GM18909 (cell line): ENCODE measurements around the gene CDKN2B-AS1.

ENCODE experiments used
- ATAC-seq: cut with Tn5 transposase; IDR thresholded peaks from one replicate; pipeline ENCODE4 v1.9.1; 2021; ENCODE audit warnings: mild to moderate bottlenecking; ENCODE audit not compliant: unreplicated experiment, poor library complexity

CDKN2B-AS1 gene

DNA sequence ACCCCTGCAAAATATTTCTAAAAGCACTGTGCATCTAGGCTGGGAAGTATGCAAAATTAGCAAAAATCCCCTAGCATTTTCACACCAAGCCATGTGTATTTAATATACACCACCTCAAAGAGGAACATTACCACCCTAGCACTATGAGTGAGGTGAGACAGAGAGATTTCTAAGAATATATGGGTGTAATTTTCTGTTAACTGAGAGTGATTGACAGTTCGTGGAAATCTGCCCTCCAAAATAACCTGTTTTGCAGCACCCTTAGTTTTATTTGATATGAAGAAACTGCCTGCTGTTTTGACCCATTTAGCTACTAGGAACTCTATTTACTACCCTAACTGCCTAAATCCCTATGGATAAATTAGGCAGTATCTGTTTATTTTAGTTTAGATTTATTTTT lies 78.8 kb downstream of the CDKN2B-AS1 start:
- no peak for ATAC-seq

GRCh38 chr9:22078081-22078480 lies 83.5 kb downstream of the CDKN2B-AS1 start:
- no peak for ATAC-seq

DNA sequence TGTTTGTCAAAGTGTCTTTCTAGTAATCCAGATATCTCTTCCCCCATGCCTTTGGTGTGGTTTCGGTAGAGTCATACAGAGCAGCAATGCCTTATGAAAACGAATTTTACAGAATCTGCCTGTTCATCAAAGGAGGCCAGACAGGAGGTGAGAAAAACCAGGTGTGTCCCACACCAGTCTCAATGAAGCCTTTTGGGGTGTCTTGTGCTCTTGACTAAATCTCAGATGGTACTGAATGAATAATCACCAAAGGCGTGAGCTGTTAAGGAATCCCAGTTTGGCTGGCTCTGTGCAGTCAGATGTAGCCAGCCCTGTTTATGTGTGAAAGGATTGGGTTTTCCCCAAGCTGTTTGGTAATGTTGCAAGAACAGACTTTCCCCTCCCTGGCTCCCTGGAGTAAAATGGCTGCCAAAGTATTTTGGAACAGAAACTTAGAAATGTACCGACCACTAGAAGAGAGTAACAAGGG lies 85.3 kb downstream of the CDKN2B-AS1 start:
- peak; percentile 74 for ATAC-seq

DNA sequence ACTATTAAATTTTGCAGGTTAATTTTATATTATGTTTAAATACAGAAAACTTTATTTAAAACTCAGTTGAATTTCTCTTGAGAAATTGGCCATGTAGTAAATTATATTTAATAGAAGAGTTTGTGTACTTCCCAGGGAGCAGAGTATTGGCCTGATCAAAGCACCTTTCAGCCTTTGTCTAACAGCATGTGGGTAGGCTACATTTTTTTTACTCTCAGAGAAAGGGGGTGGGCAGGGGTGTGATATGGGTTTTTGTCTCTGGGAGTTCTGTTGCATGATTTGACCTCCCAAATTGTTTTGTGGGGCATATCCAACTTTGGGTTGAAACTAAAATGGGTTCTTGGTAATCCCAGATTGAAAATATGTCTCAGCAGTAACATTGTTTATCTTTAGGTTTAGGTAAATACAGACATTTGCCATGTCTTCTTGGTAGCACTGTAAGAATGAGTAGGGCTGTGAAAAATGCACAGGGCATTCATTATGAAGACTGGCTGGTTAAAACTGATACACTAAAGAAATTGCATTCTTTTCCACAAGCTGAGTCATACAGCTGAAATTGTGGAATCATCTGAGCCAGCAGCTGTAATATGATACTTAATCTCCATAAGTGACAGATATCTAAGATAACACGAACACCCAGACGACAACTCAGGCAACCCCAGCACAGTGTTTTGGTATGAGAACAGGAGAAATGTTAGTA lies 89.9 kb downstream of the CDKN2B-AS1 start:
- no peak for ATAC-seq

- no peak for ATAC-seq
These were observed 93.6 kb downstream of the CDKN2B-AS1 start for GRCh38 chr9:22088053-22088716.

GRCh38 chr9:22088717-22089061 lies 94.1 kb downstream of the CDKN2B-AS1 start:
- no peak for ATAC-seq

- ATAC-seq = no peak
These were observed 103.1 kb downstream of the CDKN2B-AS1 start for GRCh38 chr9:22097707-22098106.

GRCh38 chr9:22098643-22099332 lies 104.2 kb downstream of the CDKN2B-AS1 start:
- ATAC-seq = no peak

GRCh38 chr9:22100626-22101025 lies 106.0 kb downstream of the CDKN2B-AS1 start:
- no peak for ATAC-seq

- no peak for ATAC-seq
These were observed 107.8 kb downstream of the CDKN2B-AS1 start for GRCh38 chr9:22102146-22103053.

DNA sequence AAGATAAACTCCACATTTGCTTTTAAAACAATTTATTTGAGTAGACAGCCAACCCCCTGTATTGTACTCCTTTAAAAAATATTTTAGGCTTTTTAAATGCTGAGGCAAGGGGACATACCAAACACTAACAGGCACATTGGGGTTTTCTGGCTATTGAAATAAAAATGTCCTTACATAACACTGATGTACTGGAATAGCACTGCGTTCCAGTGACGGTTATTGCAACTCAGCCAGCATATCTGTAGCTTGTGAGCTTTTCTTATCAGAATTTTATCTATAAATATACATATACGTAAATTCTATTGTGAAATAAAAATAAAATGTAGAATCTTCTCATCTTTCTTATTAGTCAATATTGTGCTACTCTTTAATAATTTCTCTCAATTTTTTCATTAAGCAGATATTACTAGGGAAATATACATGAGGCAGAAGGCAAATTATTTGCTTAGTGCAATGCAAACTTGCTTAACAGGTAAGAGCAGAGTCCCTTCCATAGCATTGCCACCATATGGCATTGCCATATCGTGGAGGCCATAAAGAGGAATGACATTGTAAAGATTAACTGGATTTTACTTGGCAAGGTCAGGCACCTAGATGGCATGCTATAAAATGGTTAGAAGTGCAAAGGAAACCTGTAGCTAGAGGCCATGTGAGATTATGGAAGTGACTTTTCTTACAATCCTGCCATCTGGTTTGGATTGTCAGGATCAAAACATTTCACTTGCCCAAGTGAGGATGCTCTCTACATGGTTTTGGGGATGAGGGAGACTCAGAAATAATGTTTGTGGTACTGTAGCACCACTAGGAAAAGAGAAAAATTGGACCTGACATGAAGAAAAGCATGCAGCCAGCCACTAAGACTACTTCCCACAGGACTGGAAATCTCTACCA lies 109.3 kb downstream of the CDKN2B-AS1 start:
- ATAC-seq = no peak

DNA sequence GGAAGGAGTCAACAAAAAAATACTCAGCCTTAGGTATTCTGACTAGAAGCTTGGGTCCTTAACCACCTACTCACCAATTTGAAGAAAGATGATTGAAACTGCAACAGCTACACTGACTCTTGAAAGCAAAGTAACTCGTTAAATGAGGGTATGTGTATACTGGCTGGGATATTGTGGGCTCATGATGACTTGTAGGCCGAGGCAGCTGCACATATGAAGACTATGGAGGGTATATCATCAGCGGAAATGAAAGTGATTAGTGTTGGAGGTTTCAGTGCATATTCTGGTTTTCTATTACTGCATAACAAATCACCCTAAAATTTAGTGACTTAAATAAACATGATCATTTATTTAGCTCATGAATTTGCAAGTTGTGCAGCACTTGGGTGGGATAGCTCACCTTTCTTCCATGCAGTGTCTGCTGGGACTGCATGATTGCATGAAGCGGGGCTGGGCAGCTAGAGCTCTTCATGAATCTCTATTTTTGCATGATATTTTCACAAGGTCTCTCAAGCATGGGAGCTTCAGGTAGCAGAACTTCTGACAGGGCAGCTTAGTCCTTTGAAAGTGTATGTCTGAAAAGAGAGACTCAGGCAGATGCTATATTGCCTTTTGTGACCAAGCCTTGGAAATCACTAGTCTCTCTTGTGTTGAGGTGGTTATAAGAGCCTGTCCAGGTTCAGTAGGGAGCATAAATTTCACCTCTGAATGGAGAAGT lies 110.6 kb downstream of the CDKN2B-AS1 start:
- ATAC-seq = peak; percentile 99

DNA sequence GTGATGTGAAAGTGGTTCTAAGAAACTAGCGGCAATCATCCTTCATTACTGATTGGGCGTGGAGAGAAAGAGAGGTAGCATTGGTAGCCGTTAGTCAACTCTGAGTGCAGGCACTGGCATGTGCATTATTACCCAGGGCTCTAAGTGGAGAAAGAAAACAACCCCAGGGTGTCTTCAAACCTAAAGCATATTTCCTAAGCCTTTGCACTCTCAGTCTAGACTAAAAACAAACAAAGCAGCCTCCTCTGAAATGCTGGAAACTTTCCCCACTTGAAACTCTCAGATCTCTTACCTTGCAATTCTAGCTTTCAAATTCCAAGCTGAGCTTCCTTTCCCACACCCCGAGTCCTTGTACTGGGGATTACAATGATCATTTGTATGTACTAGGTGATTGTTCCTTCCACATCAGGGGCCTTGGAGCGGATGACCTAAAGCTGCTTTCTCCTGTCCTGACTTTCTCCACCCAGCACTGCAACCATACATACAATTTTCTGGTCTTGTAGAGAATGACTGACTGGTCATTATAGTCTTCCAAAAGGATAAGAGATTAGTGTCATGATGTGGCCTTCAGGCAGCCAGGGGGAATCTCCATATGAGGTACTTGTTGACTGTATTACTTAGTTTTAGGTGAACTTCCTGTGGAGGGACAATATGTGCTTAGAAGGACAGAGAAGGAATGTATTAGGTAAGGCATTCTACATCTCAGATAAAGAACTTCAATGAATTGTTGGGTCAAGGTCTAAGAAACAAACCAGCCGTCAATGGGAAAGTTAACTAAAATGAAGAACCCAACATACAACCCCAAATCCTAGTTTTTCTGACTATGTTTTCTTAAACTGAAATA lies 112.8 kb downstream of the CDKN2B-AS1 start:
- no peak for ATAC-seq

DNA sequence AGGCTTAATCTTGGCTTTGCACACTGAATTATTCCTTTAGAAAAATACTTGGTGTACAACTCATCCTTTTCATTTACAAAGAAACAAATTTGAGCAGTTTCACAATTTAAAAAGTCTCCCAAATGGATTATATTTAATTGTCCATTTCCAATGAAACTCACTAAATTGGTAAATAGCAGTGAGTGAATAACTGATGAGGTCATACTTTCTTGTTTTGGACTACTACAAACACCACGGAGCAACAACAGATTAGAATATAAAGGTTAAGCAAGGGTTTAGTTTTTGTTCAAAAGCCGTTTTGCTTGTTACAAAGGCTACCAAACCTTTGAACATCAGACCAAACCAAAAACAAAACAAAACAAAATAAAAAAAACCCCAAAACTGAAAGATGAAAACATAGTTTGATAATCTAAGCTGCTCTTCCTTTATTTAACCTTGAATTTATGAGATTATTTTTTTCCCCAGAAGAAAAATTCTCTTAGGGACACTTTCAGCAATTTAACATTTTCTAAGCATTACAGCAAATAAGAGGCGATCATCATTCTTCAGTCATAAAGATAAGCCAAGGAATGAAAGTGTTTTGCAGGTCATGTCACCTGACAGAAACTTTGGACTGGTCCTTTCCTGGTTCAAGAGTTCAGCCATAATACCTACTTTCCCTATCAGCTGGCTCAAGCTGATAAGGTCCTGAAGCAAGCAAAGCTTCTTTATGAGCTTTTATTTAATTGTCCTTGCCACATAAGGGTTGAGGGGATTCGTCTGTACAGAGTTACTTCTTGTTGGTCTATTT lies 114.2 kb downstream of the CDKN2B-AS1 start:
- no peak for ATAC-seq

DNA sequence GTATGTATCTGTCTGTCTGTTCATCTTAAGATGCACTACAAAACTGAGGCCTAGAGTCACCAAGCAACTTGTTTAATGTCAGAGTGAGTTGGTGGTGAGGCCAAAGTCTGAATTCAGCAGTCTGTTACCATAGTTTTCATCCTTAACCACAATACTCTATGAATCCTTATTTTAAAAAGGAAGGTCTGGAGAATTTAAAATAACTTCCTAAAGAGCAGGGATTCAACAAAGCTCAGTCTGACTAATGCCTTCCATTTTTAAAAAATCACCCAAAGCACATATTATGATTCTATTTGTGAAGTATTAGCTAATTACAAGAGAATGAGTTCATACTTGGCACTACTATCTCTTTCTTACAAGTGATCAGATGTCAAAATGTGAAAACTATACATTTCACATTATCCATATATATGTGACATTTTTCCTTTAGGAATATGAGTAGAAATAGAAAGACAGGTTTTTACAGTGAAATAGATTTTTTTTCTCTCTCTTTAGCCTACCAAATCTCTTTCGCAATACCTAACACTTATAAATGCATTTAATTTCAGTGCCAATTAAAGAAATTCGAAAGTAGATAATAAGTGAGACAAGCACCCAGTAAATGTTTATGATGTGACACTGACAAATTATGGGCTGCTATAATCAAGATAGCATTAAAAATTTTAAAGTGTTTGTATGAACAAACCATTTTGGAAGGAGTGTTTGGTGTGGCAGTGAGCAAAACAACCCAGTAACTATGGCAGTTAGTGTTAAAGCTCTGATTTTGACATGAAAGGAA lies 116.8 kb downstream of the CDKN2B-AS1 start:
- ATAC-seq = no peak

- no peak for ATAC-seq
These were observed 117.3 kb downstream of the CDKN2B-AS1 start for GRCh38 chr9:22111954-22112247.
